Measurements from ENCODE around the gene COX4I2. TPM values are rescaled to one million over a fixed set of nuclear protein-coding genes. Genes with fewer than 3 reads are reported as not detected.

Gene COX4I2
- polyA plus RNA-seq, 5 donors, result 19.7 to 30.3 (median 25.5) TPM

DNA sequence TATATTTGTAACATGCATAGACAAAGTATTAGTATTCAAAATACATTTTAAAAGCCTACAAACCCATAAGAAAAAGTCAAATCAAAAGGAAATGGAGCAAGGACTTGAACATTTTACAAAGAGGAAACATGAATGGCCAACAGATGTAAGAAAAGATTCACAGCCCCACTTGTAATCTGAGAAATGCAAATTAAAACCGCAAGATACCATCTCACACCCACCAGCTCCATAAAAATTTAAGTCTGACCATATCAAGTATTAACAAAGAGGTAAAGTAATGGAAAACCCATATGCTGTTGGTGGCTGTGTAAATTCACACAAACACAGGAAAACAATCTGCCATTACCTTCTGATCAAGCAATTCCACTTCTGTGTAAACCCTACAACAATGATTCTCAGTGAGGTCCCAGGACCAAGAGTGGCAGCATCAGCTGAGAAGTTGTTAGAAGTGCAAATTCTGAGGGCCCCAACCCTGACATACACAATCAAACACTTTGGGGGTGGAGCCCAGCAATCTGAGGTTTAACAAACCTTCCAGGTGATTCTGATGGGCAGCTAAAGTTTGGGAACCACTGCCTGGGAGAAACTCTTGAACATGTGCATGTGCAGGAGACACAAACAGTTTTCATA lies 54.0 kb downstream of the COX4I2 start:
- DNase-seq, result no peak

DNA sequence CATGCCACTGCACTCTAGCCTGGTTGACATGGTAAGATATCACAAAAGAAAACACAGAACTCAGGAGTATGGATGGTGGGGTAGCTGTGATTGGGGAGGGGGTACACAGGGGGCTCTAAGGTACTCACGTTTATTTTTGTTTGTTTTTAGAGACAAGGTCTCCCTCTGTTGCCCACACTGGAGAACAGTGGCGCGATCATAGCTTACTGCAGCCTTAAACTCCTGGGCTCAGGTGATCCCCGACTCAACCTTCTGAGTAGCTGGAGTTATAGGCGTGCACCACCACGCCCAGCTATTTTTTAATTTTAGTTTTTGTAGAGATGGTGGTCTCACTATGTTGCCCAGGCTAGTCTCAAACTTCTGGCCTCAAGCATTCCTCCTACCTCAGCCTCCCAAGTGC lies 55.7 kb downstream of the COX4I2 start:
- DNase-seq, result no peak

DNA sequence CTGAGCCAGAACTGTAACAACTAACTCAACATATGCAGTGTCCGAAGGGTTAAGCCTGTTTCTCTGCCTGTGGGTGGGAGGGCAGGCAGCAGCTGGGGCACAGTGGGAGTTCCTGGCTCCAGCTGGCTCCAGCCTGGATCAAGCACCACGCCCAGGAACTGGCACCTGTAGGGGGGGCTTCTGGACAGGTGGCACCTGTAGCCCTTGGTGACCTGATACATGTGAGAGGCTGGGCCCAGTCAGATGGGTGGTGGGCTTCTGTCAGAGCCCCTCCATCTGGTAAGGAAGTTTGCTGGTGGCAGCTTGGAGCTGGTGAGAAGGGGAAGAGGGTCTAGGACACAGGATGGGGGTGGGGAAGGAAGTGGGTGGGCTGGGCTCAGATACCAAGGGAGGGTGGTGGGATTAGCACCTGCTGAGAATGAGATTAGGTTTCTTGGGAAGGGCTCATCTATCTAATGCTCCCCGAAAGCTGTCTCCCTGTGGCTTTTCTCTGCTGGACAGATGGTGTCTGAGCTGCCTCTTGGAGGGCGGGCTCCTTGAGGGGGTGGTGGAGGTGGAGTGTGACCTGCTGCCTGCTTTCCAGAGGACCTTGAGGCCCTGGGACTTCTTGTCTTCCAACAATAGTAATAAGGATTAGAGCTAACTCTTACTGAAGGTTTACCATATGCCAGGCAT lies 56.4 kb downstream of the COX4I2 start:
- DNase-seq, result no peak

Other genes with a start within 250 kb of the COX4I2 start
- not detected for gene DEFB119, start 247.3 kb upstream of the COX4I2 start, polyA plus RNA-seq (ENCODE audit: insufficient read depth in 1 of 5, insufficient read length in 5 of 5, low replicate concordance in 1 of 5)
- gene DEFB121, start 231.7 kb upstream of the COX4I2 start, polyA plus RNA-seq (ENCODE audit: insufficient read depth in 1 of 5, insufficient read length in 5 of 5, low replicate concordance in 1 of 5), result not detected
- not detected for gene DEFB123, start 197.3 kb upstream of the COX4I2 start, polyA plus RNA-seq (ENCODE audit: insufficient read depth in 1 of 5, insufficient read length in 5 of 5, low replicate concordance in 1 of 5)
- 1 to 10 TPM in 2 of 5 donors, under 1 TPM in 3; 0.26 to 2.1 (median 0.67) TPM for gene DEFB124, start 162.8 kb upstream of the COX4I2 start, polyA plus RNA-seq (ENCODE audit: insufficient read depth in 1 of 5, insufficient read length in 5 of 5, low replicate concordance in 1 of 5)
- gene REM1, start 162.6 kb upstream of the COX4I2 start, polyA plus RNA-seq (ENCODE audit: insufficient read depth in 1 of 5, insufficient read length in 5 of 5, low replicate concordance in 1 of 5), result 1 to 10 TPM; 5.2 to 9.1 (median 8.9) TPM
- 100 to 1,000 TPM in 2 of 5 donors, 10 to 100 TPM in 3; 89.6 to 130 (median 99.0) TPM for gene HM13, start 123.5 kb upstream of the COX4I2 start, polyA plus RNA-seq (ENCODE audit: insufficient read depth in 1 of 5, insufficient read length in 5 of 5, low replicate concordance in 1 of 5)
- 100 to 1,000 TPM in 3 of 5 donors, 10 to 100 TPM in 2; 63.0 to 180 (median 130) TPM for gene ID1, start 32.6 kb upstream of the COX4I2 start, polyA plus RNA-seq (ENCODE audit: insufficient read depth in 1 of 5, insufficient read length in 5 of 5, low replicate concordance in 1 of 5)
- gene BCL2L1, start 85.0 kb downstream of the COX4I2 start, polyA plus RNA-seq (ENCODE audit: insufficient read depth in 1 of 5, insufficient read length in 5 of 5, low replicate concordance in 1 of 5), result 10 to 100 TPM; 46.6 to 59.8 (median 55.4) TPM
- 10 to 100 TPM; 33.7 to 85.6 (median 53.8) TPM for gene TPX2, start 101.4 kb downstream of the COX4I2 start, polyA plus RNA-seq (ENCODE audit: insufficient read depth in 1 of 5, insufficient read length in 5 of 5, low replicate concordance in 1 of 5)
- 1 to 10 TPM in 3 of 5 donors, under 1 TPM in 2; 0.63 to 3.3 (median 1.1) TPM for gene MYLK2, start 181.4 kb downstream of the COX4I2 start, polyA plus RNA-seq (ENCODE audit: insufficient read depth in 1 of 5, insufficient read length in 5 of 5, low replicate concordance in 1 of 5)
- 10 to 100 TPM in 1 of 5 donors, 1 to 10 TPM in 4; 5.0 to 10.6 (median 5.9) TPM for gene FOXS1, start 207.7 kb downstream of the COX4I2 start, polyA plus RNA-seq (ENCODE audit: insufficient read depth in 1 of 5, insufficient read length in 5 of 5, low replicate concordance in 1 of 5)
- 10 to 100 TPM in 3 of 5 donors, 1 to 10 TPM in 2; 8.0 to 13.9 (median 11.2) TPM for gene DUSP15, start 232.6 kb downstream of the COX4I2 start, polyA plus RNA-seq (ENCODE audit: insufficient read depth in 1 of 5, insufficient read length in 5 of 5, low replicate concordance in 1 of 5)
- 1 to 10 TPM; 1.9 to 5.5 (median 3.5) TPM for gene TTLL9, start 232.7 kb downstream of the COX4I2 start, polyA plus RNA-seq (ENCODE audit: insufficient read depth in 1 of 5, insufficient read length in 5 of 5, low replicate concordance in 1 of 5)